HS-27A (cell line): ENCODE measurements around the gene IRS2.
"Not testable (repeated sequence)": the region's sequence is repeated elsewhere in the genome, so short reads cannot be mapped to it uniquely, and the experiment has no call there.

Experiments used
- DNase-seq: peaks from one replicate; pipeline ENCODE4 v3.0.0-alpha.2; 2012; ENCODE audit warnings: low read depth, missing footprints

Gene IRS2

DNA sequence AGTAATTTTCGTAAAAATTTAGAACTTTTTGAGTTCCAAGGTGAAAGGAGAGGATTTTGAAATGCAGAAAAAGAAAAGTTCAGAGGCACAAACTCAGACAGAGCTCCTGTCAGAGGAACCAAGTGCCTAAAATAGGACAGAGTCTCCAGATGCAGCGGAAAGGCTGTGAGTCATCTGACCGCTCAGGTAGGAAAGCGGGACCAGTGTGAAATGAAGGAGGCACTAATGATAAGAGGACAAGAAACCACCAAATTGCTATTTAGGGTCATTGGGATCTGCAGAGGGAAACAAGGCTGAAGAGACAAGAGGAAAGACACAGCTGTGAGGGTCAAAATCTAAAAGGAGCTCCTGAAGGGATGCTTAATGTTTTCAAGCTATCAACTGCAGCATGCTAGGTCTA is 34.9 kb downstream of the IRS2 start:
- DNase-seq = no peak

- no peak for DNase-seq
These were observed 36.1 kb downstream of the IRS2 start for GRCh38 chr13:109750221-109750775.

- no peak for DNase-seq
These were observed 37.0 kb downstream of the IRS2 start for GRCh38 chr13:109749365-109749764.

- DNase-seq = no peak
These were observed 37.7 kb downstream of the IRS2 start for GRCh38 chr13:109748677-109749076.

DNA sequence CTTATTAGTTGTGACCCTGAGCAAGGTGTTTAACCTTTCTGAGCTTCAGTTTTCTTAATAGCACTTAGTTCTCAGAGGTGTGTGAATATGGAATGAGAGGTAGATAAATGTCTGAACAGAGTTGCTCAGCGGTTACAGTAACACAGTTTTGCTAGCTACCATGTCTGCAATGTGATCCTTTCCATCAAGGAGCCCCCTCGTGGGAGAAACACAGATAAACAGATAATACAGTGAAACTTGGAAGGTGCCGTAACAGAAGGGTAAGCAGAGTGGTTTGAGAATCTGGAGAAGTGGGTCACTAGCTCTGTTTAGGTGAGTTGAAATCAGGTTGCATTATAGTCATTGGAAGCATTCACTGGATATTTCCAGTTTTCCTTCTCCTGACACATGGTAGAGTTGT is 38.9 kb downstream of the IRS2 start:
- DNase-seq = no peak

- DNase-seq = no peak
These were observed 40.0 kb downstream of the IRS2 start for GRCh38 chr13:109746364-109746763.

DNA sequence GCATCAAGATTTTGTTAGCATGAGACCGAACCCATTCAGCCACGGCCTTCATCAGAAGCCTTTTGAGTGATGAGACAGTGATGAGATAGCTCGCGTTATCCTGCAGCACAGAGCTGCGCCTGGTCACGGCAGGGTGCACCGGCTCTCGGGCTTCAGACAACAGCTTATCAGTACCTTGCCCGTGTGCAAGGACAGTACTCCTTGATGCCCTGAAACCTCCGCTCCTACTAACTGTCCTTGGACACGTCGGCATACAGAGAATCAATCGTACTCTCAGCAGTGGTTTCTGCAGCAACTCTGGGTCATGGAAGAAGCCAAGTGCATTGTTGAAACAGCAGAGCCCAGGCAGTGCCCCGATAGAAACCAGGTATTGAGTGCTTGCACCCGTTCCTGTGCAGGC is 40.7 kb downstream of the IRS2 start:
- no peak for DNase-seq

- DNase-seq = no peak
These were observed 41.3 kb downstream of the IRS2 start for GRCh38 chr13:109745060-109745459.

DNA sequence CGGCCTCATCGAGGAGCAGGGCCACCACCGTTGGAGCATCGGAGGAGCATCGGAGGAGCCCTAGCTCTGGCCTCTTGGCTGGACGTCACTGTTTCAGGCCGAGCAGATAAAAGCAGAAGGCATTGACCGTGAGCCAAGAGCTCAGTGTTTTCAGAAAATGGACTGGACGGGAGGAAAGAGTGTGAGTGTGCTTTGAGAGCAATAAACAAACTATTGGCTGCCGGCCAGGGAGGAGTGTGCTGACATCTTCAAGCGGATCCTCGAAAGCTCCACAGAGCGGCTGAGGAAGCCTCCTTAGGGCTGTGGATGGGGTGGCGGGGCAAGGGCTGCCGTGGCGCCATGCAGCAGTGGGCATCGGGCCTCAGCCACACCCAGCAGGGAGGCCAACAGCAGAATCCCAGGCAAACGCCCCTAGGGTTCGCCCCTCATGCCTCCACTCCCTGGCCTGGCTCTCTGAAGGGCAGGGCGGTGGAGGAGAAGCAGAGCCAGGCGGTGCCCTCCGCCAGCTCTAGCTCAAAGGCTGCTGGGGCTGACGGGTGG is 41.8 kb downstream of the IRS2 start:
- DNase-seq = no peak

DNA sequence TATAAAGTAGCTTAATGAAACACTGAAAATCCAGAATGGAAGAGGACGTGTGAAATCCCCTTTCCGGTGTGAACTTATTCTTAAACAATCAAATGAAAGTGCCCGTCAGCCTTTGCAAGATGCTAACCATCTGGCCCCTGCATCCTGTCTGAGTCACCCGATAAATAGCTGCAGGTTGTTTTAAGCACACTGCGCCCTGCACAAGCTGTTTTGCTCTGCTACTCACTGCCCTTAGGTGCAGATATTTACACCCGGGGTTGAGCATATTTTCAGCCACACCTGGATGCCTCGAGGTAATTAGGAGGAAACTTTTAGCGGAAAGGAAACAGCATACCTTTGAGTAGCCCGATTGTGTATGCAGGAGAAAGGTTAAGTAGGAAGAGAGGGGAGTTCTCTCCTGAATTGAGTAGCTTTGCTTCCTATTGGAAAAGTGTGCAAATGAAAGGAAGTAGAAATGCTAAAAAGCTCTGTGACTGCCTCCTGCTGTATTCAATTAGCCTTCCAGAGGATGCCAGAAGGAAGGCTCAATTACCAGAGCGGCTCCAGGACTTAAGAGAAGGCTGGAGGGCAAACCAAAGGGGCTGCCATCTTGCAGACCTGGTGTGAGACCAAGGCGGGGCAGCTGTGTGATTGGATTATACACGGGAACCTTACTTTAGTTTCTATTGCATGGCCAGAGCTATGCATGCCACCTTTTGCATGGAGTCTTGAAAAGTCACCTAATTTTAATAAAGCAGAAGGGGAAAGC is 42.5 kb downstream of the IRS2 start:
- peak; percentile 5 for DNase-seq

DNA sequence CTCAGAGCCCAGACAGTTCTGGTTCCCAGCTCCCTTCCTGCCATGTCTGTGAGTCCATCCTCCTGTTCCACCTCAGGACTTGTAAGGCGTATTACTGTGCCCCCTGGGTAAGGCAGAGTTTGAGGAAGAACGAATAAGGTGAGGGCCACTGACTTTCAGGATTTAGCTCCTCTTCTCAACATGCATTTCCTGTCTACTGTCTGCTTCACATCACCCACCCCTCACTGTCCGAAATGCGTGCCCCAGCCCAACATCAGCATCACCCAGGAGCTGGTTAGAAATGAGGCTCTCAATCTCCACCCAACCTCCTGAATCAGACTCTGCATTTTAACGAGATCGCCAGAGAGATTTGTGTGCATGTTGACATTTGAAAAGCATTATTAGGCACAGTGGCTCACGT is 44.4 kb downstream of the IRS2 start:
- DNase-seq = no peak

DNA sequence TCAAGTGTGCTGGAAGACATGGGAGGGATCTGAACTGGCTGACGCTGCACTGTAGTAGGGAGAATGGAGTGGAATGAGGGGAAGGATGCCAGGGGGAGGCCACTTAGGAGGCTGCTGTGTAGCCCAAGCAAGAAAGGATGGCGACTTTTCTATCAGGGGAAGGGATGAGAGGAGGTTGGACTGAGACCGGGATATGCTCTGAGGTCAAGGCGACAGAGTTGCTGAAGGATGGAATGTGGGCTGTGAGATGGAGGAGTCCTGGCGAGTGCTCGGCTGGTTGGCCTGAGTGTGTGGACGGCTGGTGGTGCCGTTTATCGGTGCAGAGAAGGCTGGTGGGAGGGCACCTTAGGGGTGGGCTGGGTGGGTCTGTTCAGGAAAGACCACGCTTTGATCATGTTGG is 45.7 kb downstream of the IRS2 start:
- no peak for DNase-seq

GRCh38 chr13:109740121-109740520 is 46.3 kb downstream of the IRS2 start:
- no peak for DNase-seq

DNA sequence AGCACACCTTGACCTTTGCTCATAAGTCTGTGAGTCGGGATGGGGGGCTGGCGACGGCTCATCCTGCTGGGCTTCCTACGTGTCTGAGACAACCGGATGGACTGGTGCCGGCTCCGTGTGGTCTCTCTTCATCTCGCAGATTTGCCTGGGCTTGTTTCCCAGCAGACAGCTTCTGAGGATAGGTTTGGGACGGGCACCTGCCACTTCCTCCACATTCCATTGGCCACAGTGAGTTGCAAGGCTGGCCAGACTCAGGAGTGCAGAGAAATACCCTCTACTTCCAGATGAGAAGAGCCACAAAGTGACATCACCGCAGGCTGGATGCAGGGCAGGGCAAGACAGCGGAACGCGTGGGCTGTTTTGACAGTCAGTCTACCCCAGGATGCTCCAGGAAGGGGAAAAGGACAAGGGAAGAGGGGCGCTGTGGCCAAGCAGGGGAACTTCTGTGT is 48.1 kb downstream of the IRS2 start:
- DNase-seq = no peak

GRCh38 chr13:109737606-109738005 is 48.8 kb downstream of the IRS2 start:
- no peak for DNase-seq

DNA sequence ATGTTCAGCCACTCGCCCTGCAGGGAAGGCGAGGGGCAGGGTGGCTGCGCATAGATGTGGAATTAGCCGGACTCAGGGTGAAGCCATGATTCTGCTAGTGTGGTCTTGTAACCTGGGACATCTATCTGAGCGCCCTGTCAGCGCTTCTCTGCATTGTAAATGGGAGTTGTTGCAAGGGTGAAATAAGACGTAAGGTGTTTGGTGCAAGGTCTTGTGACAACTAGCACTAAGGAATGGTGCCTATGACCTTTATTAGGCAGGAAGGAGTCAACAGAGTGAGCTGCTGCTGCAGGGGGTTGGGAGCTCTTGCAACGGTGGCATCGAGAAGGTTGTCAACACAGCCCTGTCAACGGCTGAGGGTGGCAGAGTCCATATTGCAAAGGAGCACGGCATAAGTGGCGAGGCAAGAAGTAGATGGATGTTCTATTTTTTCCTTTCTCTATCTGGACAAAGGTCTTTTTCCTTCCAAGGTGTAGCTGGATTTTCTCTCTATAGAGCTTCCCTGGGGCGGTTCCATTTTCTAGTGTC is 49.3 kb downstream of the IRS2 start:
- DNase-seq = no peak

DNA sequence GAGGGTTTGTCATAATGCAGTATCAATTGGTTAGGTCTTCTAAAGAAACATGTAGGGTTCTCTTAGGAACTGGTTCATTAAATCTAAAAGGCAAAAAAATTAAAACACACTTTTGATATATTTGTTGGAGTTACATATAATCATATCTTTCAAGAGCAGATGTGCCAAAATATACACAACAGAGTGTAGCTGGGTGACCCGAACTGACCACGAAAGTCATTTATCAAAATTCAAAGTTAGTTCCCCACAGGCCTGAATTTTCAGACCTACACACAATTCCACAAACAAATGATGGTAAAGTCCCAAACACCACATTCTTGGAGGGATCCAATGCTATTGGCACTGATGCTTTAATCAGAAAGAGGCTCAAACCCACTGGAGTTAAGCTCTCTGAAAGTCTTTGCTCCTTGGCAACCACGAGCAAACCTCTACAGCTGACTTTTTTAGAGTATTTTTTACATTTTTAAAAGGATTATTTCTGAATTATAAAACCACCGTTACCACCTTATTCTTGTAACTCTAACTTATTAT is 50.9 kb downstream of the IRS2 start:
- no peak for DNase-seq

DNA sequence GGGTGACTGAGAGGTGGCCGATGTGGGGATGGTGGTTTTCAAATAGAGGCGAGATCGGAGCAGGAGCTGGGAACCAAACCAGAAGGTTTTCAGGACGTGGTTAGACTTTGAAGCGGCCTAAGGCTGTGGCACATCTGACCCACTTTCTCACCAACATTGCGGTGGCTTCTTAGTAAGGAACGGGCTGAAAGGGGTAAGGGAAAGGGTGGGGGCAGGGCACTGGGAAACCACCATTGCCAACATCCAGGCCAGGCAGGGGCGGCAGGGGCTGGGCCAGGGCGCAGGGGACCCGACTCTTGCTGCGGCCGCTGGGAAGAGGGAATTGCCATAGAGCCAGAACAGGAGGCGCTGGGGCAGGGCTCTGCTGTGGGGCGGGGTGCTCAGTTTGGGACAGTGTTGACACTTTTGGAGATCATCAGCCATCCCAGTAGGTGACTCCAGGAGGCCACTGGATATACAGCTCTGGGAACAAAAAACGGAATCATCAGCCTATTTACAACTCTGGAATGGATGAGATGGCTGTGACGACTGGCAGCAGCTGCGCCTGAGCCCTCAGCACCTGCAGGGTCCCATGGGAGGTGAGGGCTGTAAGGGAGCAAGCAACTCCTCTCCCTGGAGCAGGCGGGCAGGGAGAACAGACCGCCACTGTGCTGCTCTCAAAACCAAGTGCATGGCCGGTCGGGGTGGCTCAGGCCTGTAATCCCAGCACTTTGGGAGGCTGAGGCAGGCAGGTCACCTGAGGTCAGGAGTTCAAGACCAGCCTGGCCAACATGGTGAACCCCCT is 52.2 kb downstream of the IRS2 start:
- DNase-seq = no peak

DNA sequence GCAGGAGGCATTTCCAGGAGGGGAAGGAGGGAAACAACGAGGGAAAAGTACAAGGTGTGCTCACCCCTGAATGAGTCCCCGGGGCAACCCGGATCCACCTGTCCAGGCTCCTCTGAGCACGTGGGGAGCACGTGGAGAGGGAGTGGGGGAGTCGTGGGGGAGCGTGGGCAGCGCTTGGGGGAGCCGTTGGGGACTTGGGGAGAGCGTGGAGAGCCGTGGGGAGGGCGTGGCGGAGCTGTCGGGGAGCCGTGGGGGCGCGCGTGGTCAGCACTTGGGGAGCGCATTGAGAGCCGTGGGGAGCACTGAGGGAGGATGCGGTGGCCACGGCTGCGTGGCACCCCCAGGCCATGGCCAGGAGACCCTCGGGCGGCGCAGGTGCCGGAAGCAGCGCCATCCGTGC is 52.8 kb downstream of the IRS2 start:
- DNase-seq = no peak

GRCh38 chr13:109732470-109733170 is 53.8 kb downstream of the IRS2 start:
- not testable (repeated sequence) for DNase-seq

DNA sequence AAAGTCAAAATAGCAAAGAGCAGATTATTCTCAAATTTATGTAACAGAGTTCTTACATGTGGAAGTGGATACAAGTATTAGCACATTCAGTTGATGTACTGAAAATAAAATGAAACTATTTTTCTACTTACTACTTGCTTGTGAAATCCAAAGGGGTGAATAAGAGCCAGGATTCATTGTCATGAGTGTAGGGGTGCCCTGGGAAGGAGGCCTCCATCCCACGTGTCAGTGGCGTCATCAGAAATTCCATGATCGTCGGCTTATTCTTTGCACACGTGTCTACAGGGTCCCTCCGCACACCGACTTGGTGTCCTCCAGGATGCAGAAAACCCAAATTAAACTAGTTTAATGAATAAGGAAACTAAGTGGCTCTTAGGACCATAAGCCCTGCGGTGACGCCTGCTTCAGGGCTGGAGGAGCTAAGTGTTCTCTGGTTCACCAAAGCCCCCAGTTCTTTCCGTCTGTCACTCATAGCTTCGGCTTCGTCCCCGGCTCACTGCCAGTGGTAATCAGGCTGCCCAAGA is 55.5 kb downstream of the IRS2 start:
- DNase-seq = no peak
